Astrocyte (in vitro differentiated cells and primary cell): ENCODE measurements around the gene HS6ST3.

Source experiments
- EZH2 ChIP-seq: IDR thresholded peaks from 2 replicates; pipeline ENCODE4 v1.6.1; 2012; ENCODE audit warnings: mild to moderate bottlenecking, low read length, inconsistent platforms; ENCODE audit not compliant: insufficient read depth
- TF ChIP-seq, protein P1 (sequence below): IDR thresholded peaks from 2 replicates; pipeline ENCODE4 v1.5.1; 2011; ENCODE audit warnings: low read depth, mild to moderate bottlenecking, inconsistent platforms, low read length, moderate library complexity; ENCODE audit not compliant: insufficient read depth

DNA sequence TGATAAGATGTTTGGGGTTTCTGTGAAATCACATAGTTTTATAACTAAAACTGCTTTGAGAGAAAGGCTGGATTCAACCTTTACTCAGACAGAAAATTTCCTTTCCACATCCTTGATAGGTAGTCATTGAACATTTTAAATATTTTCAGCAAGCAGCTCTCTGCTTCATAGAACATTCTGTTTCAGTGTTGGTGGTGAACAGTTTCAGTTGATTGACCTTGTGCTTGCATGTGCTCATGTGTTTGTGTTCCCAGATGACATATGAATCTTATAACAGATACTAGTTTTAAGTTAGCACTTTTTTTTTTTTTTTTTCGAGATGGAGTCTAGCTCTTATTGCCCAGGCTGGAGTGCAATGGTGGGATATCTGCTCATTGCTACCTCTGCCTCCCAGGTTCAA, 290.1 kb downstream of the HS6ST3 start:
- TF ChIP-seq, protein P1, sequence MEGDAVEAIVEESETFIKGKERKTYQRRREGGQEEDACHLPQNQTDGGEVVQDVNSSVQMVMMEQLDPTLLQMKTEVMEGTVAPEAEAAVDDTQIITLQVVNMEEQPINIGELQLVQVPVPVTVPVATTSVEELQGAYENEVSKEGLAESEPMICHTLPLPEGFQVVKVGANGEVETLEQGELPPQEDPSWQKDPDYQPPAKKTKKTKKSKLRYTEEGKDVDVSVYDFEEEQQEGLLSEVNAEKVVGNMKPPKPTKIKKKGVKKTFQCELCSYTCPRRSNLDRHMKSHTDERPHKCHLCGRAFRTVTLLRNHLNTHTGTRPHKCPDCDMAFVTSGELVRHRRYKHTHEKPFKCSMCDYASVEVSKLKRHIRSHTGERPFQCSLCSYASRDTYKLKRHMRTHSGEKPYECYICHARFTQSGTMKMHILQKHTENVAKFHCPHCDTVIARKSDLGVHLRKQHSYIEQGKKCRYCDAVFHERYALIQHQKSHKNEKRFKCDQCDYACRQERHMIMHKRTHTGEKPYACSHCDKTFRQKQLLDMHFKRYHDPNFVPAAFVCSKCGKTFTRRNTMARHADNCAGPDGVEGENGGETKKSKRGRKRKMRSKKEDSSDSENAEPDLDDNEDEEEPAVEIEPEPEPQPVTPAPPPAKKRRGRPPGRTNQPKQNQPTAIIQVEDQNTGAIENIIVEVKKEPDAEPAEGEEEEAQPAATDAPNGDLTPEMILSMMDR: no peak
- TF ChIP-seq EZH2: no peak
